ENCODE results near the gene PIKFYVE. TPM values are rescaled to one million over a fixed set of nuclear protein-coding genes. Genes with fewer than 3 reads are reported as not detected.

The PIKFYVE gene
- total RNA-seq, 1 experiment from 2014 or later = 27.2 TPM

GRCh38 chr2:208228476-208228875, 37.6 kb upstream of the PIKFYVE start:
- no peak overlapping the region for H3K4me3 Mint-ChIP-seq
- TF ChIP-seq, protein P1, sequence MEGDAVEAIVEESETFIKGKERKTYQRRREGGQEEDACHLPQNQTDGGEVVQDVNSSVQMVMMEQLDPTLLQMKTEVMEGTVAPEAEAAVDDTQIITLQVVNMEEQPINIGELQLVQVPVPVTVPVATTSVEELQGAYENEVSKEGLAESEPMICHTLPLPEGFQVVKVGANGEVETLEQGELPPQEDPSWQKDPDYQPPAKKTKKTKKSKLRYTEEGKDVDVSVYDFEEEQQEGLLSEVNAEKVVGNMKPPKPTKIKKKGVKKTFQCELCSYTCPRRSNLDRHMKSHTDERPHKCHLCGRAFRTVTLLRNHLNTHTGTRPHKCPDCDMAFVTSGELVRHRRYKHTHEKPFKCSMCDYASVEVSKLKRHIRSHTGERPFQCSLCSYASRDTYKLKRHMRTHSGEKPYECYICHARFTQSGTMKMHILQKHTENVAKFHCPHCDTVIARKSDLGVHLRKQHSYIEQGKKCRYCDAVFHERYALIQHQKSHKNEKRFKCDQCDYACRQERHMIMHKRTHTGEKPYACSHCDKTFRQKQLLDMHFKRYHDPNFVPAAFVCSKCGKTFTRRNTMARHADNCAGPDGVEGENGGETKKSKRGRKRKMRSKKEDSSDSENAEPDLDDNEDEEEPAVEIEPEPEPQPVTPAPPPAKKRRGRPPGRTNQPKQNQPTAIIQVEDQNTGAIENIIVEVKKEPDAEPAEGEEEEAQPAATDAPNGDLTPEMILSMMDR (conservative IDR thresholded peaks at IDR 0.05) = no peak
- Histone ChIP-seq H3K23ac (ENCODE audit: insufficient read length, low read depth, low read length) (no peak overlapping the region), H3K9ac (ENCODE audit: extremely low read depth, insufficient read length, low read length) (no peak overlapping the region), H3K27me3 (ENCODE audit: insufficient read depth, low read length) (no peaks in the 10 kb centered on the region), H4K20me1 (ENCODE audit: control insufficient read depth, insufficient read depth, insufficient read length) (no peaks in the 10 kb centered on the region), H3K79me1 (ENCODE audit: insufficient read depth, low read depth, low read length, poor library complexity, severe bottlenecking) (no peaks in the 10 kb centered on the region), H2BK5ac (ENCODE audit: insufficient read length, low read length) (no peak overlapping the region), H3K18ac (ENCODE audit: insufficient read length, low read depth, low read length) (no peak overlapping the region), H2BK20ac (ENCODE audit: low read depth, low read length, poor library complexity, severe bottlenecking) (no peak overlapping the region), H3K79me2 (ENCODE audit: insufficient read depth, low read length) (no peaks in the 10 kb centered on the region), H4K5ac (ENCODE audit: insufficient read length, low read depth, low read length) (no peak overlapping the region), H4K91ac (ENCODE audit: insufficient read length, low read depth, low read length) (no peak overlapping the region), H3K9me3 (ENCODE audit: control insufficient read depth, low read depth, low read length) (no peaks in the 10 kb centered on the region), H2AFZ (ENCODE audit: low read length) (no peak overlapping the region), H2AK5ac (ENCODE audit: insufficient read length, low read length) (no peak overlapping the region), H3K27ac (ENCODE audit: insufficient read length, low read depth, low read length) (no peak overlapping the region), H3K14ac (ENCODE audit: insufficient read depth, low read length) (no peak overlapping the region), H3K23me2 (ENCODE audit: insufficient read length, low read depth, low read length, poor library complexity, severe bottlenecking) (no peaks in the 10 kb centered on the region), H2BK120ac (ENCODE audit: low read depth, low read length, poor library complexity, severe bottlenecking) (no peak overlapping the region), H2BK15ac (ENCODE audit: low read depth, low read length) (no peak overlapping the region), H3K56ac (ENCODE audit: insufficient read length, low read depth, low read length) (no peak overlapping the region), H2BK12ac (ENCODE audit: insufficient read length, low read depth, low read length) (no peak overlapping the region), H3K4ac (ENCODE audit: low read depth, low read length) (no peak overlapping the region), H3K4me1 (ENCODE audit: insufficient read depth, low read length) (no peaks in the 10 kb centered on the region), H4K8ac (replicated peaks; ENCODE audit: insufficient read length, low read depth, low read length) (no peak overlapping the region), H3K4me2 (ENCODE audit: insufficient read depth, insufficient read length, low read length) (no peak overlapping the region), H3T11ph (ENCODE audit: low read length) (no peak overlapping the region)
- no CpG with 5 or more reads among the region's 1 CpG for whole genome bisulfite sequencing (ENCODE audit: extremely low coverage, insufficient read length, low lambda C conversion rate)
- H3K27ac Mint-ChIP-seq = no peak overlapping the region
- H3K9me3 Mint-ChIP-seq = peaks cover 4 to 24% of the 10 kb centered on the region in 2 experiments; a peak in 4 of 5 replicates
- no peak for DNase-seq
- H3K36me3 Mint-ChIP-seq (ENCODE audit: insufficient read depth in 1 of 3, low read depth in 3 of 3) = peaks cover 0 to 4% (median 0%) of the 10 kb centered on the region in 3 experiments; a peak in 4 of 7 replicates
- no peaks in the 10 kb centered on the region for H3K4me1 Mint-ChIP-seq
- H3K27me3 Mint-ChIP-seq (ENCODE audit: low read depth) = no peaks in the 10 kb centered on the region
